Measurements from ENCODE around the gene KLRC4.
A peak's percentile ranks its signal among the peaks of the same experiment; 100 is the strongest.

KLRC4 gene

GRCh38 chr12:10366875-10367274 lies 42.7 kb downstream of the KLRC4 start:
- peak; percentile 31 for DNase-seq

- peak; percentile 36 for DNase-seq
Observed at GRCh38 chr12:10365696-10366405, 43.7 kb downstream of the KLRC4 start.

- peak; percentile 78 for DNase-seq
Observed at GRCh38 chr12:10364815-10365622, 44.5 kb downstream of the KLRC4 start.

GRCh38 chr12:10363914-10364814 lies 45.4 kb downstream of the KLRC4 start:
- DNase-seq = peak; percentile 43

- DNase-seq = no peak
Observed at GRCh38 chr12:10363658-10363913, 46.0 kb downstream of the KLRC4 start.

- no peak for DNase-seq
Observed at GRCh38 chr12:10362828-10363657, 46.5 kb downstream of the KLRC4 start.

- DNase-seq = no peak
Observed at GRCh38 chr12:10362325-10362724, 47.2 kb downstream of the KLRC4 start.

- DNase-seq = peak; percentile 24
Observed at GRCh38 chr12:10361622-10362021, 47.9 kb downstream of the KLRC4 start.

- no peak for DNase-seq
Observed at GRCh38 chr12:10361084-10361483, 48.5 kb downstream of the KLRC4 start.

- no peak for DNase-seq
Observed at GRCh38 chr12:10358969-10359368, 50.6 kb downstream of the KLRC4 start.

GRCh38 chr12:10358131-10358530 lies 51.4 kb downstream of the KLRC4 start:
- DNase-seq = no peak

Measured in fibroblast of skin of right quadriceps (primary cell).